Endodermal cell (in vitro differentiated cells): ENCODE data around the gene VIPR1. TPM values are rescaled to one million over a fixed set of nuclear protein-coding genes. Genes with fewer than 3 reads are reported as not detected.

Source experiments
- DNase-seq: peaks from one replicate; pipeline ENCODE4 v3.0.0-alpha.2; 2017
- H3K27ac ChIP-seq: 2 replicates; pipeline ENCODE4 v1.5.1; 2013; ENCODE audit warnings: mild to moderate bottlenecking, low read depth, low read length, moderate library complexity
- H3K27me3 ChIP-seq: 2 replicates; pipeline ENCODE4 v1.6.1; 2013; ENCODE audit warnings: mild to moderate bottlenecking, low read length, moderate library complexity; ENCODE audit not compliant: insufficient read depth, control insufficient read depth, poor library complexity, severe bottlenecking
- H3K36me3 ChIP-seq: 2 replicates; pipeline ENCODE4 v1.7.0; 2013; ENCODE audit warnings: mild to moderate bottlenecking, low read length, moderate library complexity; ENCODE audit not compliant: control insufficient read depth, insufficient read depth
- H3K4me1 ChIP-seq: one replicate; pipeline ENCODE4 v1.7.0; 2013; ENCODE audit warnings: low read length; ENCODE audit not compliant: control insufficient read depth, insufficient read depth
- H3K4me3 ChIP-seq: 2 replicates; pipeline ENCODE4 v1.5.1; 2013; ENCODE audit warnings: mild to moderate bottlenecking, low read length, moderate library complexity
- H3K9ac ChIP-seq: 2 replicates; pipeline ENCODE4 v1.6.1; 2013; ENCODE audit warnings: mild to moderate bottlenecking, low read length, moderate library complexity; ENCODE audit not compliant: poor library complexity, severe bottlenecking; ENCODE audit errors: extremely low read depth
- H3K9me3 ChIP-seq: 2 replicates; pipeline ENCODE4 v1.6.1; 2013; ENCODE audit warnings: mild to moderate bottlenecking, low read length, moderate library complexity; ENCODE audit not compliant: control insufficient read depth
- H3K27ac Mint-ChIP-seq: 2 replicates; pipeline ENCODE4 v1.8.0; 2020; ENCODE audit warnings: mixed read lengths
- H3K27me3 Mint-ChIP-seq: 2 replicates; pipeline ENCODE4 v1.8.0; 2021; ENCODE audit warnings: mild to moderate bottlenecking, mixed read lengths; ENCODE audit not compliant: insufficient read depth
- H3K36me3 Mint-ChIP-seq: 2 replicates; pipeline ENCODE4 v1.8.0; 2020; ENCODE audit warnings: low read depth, mixed read lengths
- H3K4me1 Mint-ChIP-seq: 2 replicates; pipeline ENCODE4 v1.8.0; 2020; ENCODE audit warnings: mixed read lengths
- H3K4me3 Mint-ChIP-seq: 2 replicates; pipeline ENCODE4 v1.8.0; 2020; ENCODE audit warnings: mild to moderate bottlenecking, moderate library complexity, mixed read lengths
- H3K9me3 Mint-ChIP-seq: 2 replicates; pipeline ENCODE4 v1.8.0; 2020; ENCODE audit warnings: mild to moderate bottlenecking, mixed read lengths
- CTCF ChIP-seq: fragments of 200-600 bp; sonication (generic); conservative IDR thresholded peaks from 2 replicates; pipeline ENCODE4 v1.5.0; 2021; ENCODE audit warnings: antibody characterized with exemption, mild to moderate bottlenecking
- WGBS, 2 experiments: methylation state at CpG; one replicate each; pipeline versions ENCODE4 v1.1.5 to v1.1.7; 2013; ENCODE audit warnings: missing lambda C conversion rate in 2 of 2, mixed read lengths in 1 of 2; ENCODE audit not compliant: insufficient coverage in 1 of 2, insufficient read length in 1 of 2; 5-methylcytosine and 5-hydroxymethylcytosine counted together
- total RNA-seq, 2 donors: library from RNA; stranded (reverse); fragmentation: NEBNext Ultra II Directional in 1 of 2; extraction: Animal tissue kit (Norgen Biotek cat#: 25700) in 1 of 2; gene quantifications; 2 replicates in 1 of 2; 3 replicates in 1 of 2; pipeline ENCODE4 v1.2.1, GENCODE V29; 2021

Gene VIPR1
- total RNA-seq, 2 donors from 2014 or later = 12.9 to 14.7 TPM

GRCh38 chr3:42518800-42519567 is 16.5 kb downstream of the VIPR1 start:
- no peak overlapping the region for H3K27ac ChIP-seq
- H3K27me3 ChIP-seq = no peaks in the 10 kb centered on the region
- no peak overlapping the region for H3K9ac ChIP-seq
- peak; percentile 87 for DNase-seq
- no peaks in the 10 kb centered on the region for H3K9me3 ChIP-seq
- no peak overlapping the region for H3K4me3 ChIP-seq
- Mint-ChIP-seq H3K9me3 (no peaks in the 10 kb centered on the region), H3K36me3 (no peaks in the 10 kb centered on the region), H3K27ac (no peak overlapping the region), H3K27me3 (no peaks in the 10 kb centered on the region), H3K4me3 (no peak overlapping the region), H3K4me1 (peaks cover 4% of the 10 kb centered on the region)
- 70 to 84% methylated on average over 3 to 6 of the region's 6 CpGs for WGBS, 2 experiments
- TF ChIP-seq CTCF = peak; percentile 63
- no peaks in the 10 kb centered on the region for H3K4me1 ChIP-seq
- no peaks in the 10 kb centered on the region for H3K36me3 ChIP-seq

- no peak overlapping the region for H3K27ac ChIP-seq
- no peak overlapping the region for H3K27ac Mint-ChIP-seq
- no peaks in the 10 kb centered on the region for H3K9me3 ChIP-seq
- WGBS, 2 experiments = 96 to 100% methylated on average over 2 of the region's 2 CpGs
- H3K4me3 ChIP-seq = no peak overlapping the region
- H3K9me3 Mint-ChIP-seq = no peaks in the 10 kb centered on the region
- TF ChIP-seq CTCF = no peak
- no peaks in the 10 kb centered on the region for H3K36me3 Mint-ChIP-seq
- no peaks in the 10 kb centered on the region for H3K27me3 ChIP-seq
- no peaks in the 10 kb centered on the region for H3K27me3 Mint-ChIP-seq
- H3K36me3 ChIP-seq = no peaks in the 10 kb centered on the region
- peaks cover 4% of the 10 kb centered on the region for H3K4me1 Mint-ChIP-seq
- DNase-seq = no peak
- no peak overlapping the region for H3K9ac ChIP-seq
- no peaks in the 10 kb centered on the region for H3K4me1 ChIP-seq
- no peak overlapping the region for H3K4me3 Mint-ChIP-seq
Observed at GRCh38 chr3:42519568-42519962, 17.1 kb downstream of the VIPR1 start.

DNA sequence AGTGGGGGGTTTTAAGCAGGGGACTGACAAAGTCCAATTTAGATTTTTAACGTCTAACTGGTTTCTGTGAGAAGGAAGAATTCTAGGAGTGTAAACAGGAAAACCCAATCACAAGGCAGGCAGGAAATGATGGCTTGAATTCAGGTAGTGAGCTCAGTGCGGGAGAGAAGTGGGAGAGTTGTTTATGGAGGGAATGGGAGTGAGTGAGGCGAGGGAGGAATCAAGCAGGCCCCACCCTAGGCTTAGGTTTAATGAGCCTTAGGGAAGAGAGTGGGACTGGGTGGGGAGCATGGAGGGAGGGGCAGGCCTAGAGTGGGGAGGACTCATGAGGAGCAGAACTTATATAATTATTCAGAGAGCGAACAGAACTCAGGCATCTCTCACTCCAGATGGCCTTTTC is 17.9 kb downstream of the VIPR1 start:
- no peak for TF ChIP-seq CTCF
- no peak for DNase-seq
- H3K4me1 ChIP-seq = no peaks in the 10 kb centered on the region
- no peak overlapping the region for H3K9ac ChIP-seq
- H3K27me3 ChIP-seq = no peaks in the 10 kb centered on the region
- H3K9me3 ChIP-seq = no peaks in the 10 kb centered on the region
- Mint-ChIP-seq H3K4me1 (peaks cover 4% of the 10 kb centered on the region), H3K36me3 (peaks cover 2% of the 10 kb centered on the region), H3K27me3 (no peaks in the 10 kb centered on the region), H3K9me3 (no peaks in the 10 kb centered on the region), H3K4me3 (no peak overlapping the region), H3K27ac (no peak overlapping the region)
- no peak overlapping the region for H3K27ac ChIP-seq
- 85 to 91% methylated on average over 3 to 4 of the region's 4 CpGs for WGBS, 2 experiments
- H3K36me3 ChIP-seq = no peaks in the 10 kb centered on the region
- H3K4me3 ChIP-seq = no peak overlapping the region
